ENCODE results near the gene CACNG5. TPM values are rescaled to one million over a fixed set of nuclear protein-coding genes. Genes with fewer than 3 reads are reported as not detected.
A peak's percentile ranks its signal among the peaks of the same experiment; 100 is the strongest.

CACNG5 gene
- polyA plus RNA-seq, 1 experiment: not detected

- no peaks in the 10 kb centered on the region for H3K27me3 ChIP-seq (ENCODE audit: control insufficient read depth, insufficient read depth, low read length)
- H3K27ac ChIP-seq (ENCODE audit: low read depth, low read length): no peak overlapping the region
- H3K9me3 ChIP-seq (ENCODE audit: control insufficient read depth, insufficient read depth, low read length): no peaks in the 10 kb centered on the region
- POLR2A ChIA-PET: no interaction called here
- no peak overlapping the region for H3K4me3 ChIP-seq (ENCODE audit: low read depth, low read length)
- no peak for DNase-seq (ENCODE audit: low read depth, low spot score)
- CTCF ChIA-PET: interaction anchor here (0.7 kb wide), 2 partner anchors 89 to 214 kb away, joined by 3 read pairs; no protein-coding TSS in a partner anchor
- peak; percentile 28; the same call in 1 of the 2 replicates for TF ChIP-seq CTCF (IDR thresholded peaks at IDR 0.05; ENCODE audit: low read depth, low read length)
Observed at GRCh38 chr17:66790501-66791061, 44.3 kb upstream of the CACNG5 start.

- no peaks in the 10 kb centered on the region for H3K9me3 ChIP-seq (ENCODE audit: control insufficient read depth, insufficient read depth, low read length)
- no peak for TF ChIP-seq CTCF (IDR thresholded peaks at IDR 0.05; ENCODE audit: low read depth, low read length)
- H3K4me3 ChIP-seq (ENCODE audit: low read depth, low read length): no peak overlapping the region
- DNase-seq (ENCODE audit: low read depth, low spot score): no peak
- POLR2A ChIA-PET: no interaction called here
- CTCF ChIA-PET: no interaction called here
- no peak overlapping the region for H3K27ac ChIP-seq (ENCODE audit: low read depth, low read length)
- no peaks in the 10 kb centered on the region for H3K27me3 ChIP-seq (ENCODE audit: control insufficient read depth, insufficient read depth, low read length)
Observed at GRCh38 chr17:66791347-66791746, 43.6 kb upstream of the CACNG5 start.

GRCh38 chr17:66793814-66794213, 41.1 kb upstream of the CACNG5 start:
- POLR2A ChIA-PET: interaction anchor here (0.6 to 0.7 kb wide), 2 partner anchors 9 to 20 kb away, joined by 4 read pairs; no protein-coding TSS in a partner anchor
- Histone ChIP-seq H3K27ac (ENCODE audit: low read depth, low read length) (no peak overlapping the region), H3K4me3 (ENCODE audit: low read depth, low read length) (no peak overlapping the region), H3K9me3 (ENCODE audit: control insufficient read depth, insufficient read depth, low read length) (peaks cover 7% of the 10 kb centered on the region), H3K27me3 (ENCODE audit: control insufficient read depth, insufficient read depth, low read length) (no peaks in the 10 kb centered on the region)
- CTCF ChIA-PET: no interaction called here
- no peak for DNase-seq (ENCODE audit: low read depth, low spot score)
- TF ChIP-seq CTCF (IDR thresholded peaks at IDR 0.05; ENCODE audit: low read depth, low read length): no peak

GRCh38 chr17:66795486-66795885, 39.4 kb upstream of the CACNG5 start:
- Histone ChIP-seq H3K9me3 (ENCODE audit: control insufficient read depth, insufficient read depth, low read length) (peaks cover 7% of the 10 kb centered on the region), H3K4me3 (ENCODE audit: low read depth, low read length) (no peak overlapping the region), H3K27ac (ENCODE audit: low read depth, low read length) (no peak overlapping the region), H3K27me3 (ENCODE audit: control insufficient read depth, insufficient read depth, low read length) (no peaks in the 10 kb centered on the region)
- CTCF ChIA-PET: interaction anchor here (0.5 to 0.6 kb wide), 2 partner anchors 12 to 322 kb away, joined by 3 to 4 read pairs; no protein-coding TSS in a partner anchor
- no peak for DNase-seq (ENCODE audit: low read depth, low spot score)
- no peak for TF ChIP-seq CTCF (IDR thresholded peaks at IDR 0.05; ENCODE audit: low read depth, low read length)
- POLR2A ChIA-PET: no interaction called here

GRCh38 chr17:66799849-66800537, 34.9 kb upstream of the CACNG5 start:
- Histone ChIP-seq H3K9me3 (ENCODE audit: control insufficient read depth, insufficient read depth, low read length) (peaks cover 7% of the 10 kb centered on the region), H3K27me3 (ENCODE audit: control insufficient read depth, insufficient read depth, low read length) (no peaks in the 10 kb centered on the region), H3K27ac (ENCODE audit: low read depth, low read length) (no peak overlapping the region), H3K4me3 (ENCODE audit: low read depth, low read length) (no peak overlapping the region)
- CTCF ChIA-PET: no interaction called here
- no peak for TF ChIP-seq CTCF (IDR thresholded peaks at IDR 0.05; ENCODE audit: low read depth, low read length)
- POLR2A ChIA-PET: no interaction called here
- DNase-seq (ENCODE audit: low read depth, low spot score): no peak
